NCI-H226 (cell line): Measurements from ENCODE around the gene XKR3.
A peak's percentile ranks its signal among the peaks of the same experiment; 100 is the strongest.
"Not testable (repeated sequence)": the region's sequence is repeated elsewhere in the genome, so short reads cannot be mapped to it uniquely, and the experiment has no call there.

Experiments
- DNase-seq: peaks from one replicate; pipeline ENCODE4 v3.0.0-alpha.2; 2015

The XKR3 gene

DNA sequence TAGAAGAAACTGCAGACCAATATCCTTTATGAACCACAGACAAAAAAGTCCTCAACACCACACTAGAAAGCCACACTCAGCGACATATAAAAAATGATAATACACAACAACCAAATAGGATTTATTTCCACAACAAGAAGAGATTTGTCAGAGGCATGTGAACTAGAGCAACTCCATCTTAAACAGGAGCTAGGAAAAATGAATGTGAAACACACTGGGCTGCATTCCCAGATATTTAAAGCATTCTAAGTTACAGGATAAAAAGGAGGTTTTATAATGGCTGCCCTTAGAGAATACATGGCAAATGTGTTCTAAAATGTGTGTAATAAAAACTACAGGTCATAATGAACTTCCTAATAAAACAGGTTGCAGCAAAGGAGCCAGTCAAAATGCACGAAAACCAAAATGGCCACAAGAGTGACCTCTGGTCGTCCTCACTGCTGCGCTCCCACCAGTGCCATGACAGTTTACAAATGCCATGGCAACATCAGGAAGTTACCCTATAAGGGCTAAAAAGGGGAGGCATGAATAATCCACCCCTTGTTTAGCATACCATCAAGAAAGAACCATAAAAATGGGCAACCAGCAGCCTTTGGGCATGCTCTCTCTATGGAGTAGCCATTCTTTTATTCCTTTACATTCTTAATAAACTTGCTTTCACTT is 21.8 kb downstream of the XKR3 start:
- no peak for DNase-seq

DNA sequence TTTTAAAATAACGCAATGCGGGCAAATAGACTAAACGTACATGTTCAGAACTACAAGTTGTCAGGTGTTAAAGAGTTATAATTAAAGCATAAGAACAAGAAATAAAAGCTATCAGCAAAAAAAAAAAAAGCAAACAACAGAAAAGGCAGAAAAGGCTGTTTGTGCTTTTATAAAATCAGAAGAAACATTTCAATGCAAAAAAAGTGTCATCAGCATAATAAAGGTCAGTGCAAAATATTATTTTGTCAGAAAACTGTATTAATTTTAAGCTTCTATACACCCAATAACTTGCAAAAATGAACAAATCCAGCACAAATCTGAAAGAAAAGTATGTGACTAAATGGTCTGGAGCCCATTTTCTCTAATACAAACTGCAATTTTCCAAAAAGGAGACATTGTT is 23.6 kb downstream of the XKR3 start:
- DNase-seq: no peak

DNA sequence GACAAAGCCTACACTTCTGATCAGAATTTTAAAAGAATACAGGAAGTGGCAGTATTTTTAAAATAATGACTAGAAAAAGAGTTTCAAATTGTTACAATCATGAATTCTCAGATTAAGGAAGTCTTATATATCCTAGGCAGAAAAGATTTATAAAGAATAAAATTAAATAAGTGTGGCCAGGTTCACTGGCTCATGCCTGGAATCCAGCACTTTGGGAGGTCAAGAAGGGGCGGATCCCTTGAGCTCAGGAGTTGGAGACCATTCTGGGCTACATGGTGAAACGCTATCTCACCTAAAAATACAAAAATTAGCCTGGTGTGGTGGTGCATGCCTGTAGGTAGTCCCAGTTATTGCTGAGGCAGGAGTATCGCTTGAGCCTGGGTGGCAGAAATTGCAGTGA is 24.1 kb downstream of the XKR3 start:
- no peak for DNase-seq

DNA sequence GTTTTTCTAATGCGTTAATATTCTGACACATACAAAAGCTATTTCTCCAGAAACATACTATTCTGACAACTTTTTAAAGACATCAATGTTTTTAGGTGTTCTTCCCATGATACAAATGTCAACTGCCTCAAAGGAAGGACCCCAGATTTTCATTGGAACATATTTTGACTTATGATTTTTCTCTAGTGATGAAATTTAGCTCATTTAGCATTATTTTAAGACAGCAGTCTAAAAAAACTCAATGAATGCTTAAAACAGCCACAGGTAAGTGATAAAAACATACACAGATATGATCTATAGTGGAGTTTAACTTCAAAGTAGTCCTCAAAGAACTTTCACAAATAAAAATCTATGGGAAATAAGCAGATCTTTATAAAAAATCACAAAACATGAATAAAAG is 24.9 kb downstream of the XKR3 start:
- DNase-seq: no peak

DNA sequence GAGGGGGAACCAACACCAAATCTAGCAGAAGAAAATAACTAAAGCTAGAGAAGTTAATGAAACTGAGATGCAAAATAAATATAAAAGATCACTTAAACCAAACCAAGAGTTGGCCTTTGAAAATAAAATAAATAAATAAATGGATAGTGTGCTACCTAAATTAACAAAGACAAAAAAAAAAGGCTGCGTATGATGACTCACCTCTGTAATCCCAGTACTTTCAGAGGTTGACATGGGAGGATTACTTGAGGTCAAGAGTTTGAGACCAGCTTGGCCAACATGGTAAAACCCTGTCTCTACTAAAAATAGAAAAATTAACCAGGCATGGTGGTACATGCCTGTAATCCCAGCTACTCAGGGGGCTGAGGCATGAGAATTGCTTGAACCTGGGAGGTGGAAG is 29.7 kb downstream of the XKR3 start:
- not testable (repeated sequence) for DNase-seq

DNA sequence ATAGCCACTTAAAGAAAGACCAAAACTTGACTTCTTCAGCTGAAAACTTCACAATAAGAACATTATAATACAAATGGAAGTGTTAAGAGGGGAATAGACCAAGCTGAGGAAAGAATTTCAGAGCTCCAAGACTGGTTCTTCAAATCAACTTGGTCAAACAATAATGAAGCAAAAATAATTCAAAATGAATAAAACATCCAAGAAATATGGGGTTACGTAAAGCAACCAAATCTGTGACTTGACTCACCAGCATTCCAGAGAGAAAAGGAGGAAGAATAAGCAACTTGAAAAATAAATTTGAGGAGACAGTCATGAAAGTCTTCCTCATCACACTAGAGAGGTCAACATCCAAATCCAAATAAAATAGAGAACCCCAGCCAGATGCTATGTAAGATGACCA is 31.4 kb downstream of the XKR3 start:
- no peak for DNase-seq

DNA sequence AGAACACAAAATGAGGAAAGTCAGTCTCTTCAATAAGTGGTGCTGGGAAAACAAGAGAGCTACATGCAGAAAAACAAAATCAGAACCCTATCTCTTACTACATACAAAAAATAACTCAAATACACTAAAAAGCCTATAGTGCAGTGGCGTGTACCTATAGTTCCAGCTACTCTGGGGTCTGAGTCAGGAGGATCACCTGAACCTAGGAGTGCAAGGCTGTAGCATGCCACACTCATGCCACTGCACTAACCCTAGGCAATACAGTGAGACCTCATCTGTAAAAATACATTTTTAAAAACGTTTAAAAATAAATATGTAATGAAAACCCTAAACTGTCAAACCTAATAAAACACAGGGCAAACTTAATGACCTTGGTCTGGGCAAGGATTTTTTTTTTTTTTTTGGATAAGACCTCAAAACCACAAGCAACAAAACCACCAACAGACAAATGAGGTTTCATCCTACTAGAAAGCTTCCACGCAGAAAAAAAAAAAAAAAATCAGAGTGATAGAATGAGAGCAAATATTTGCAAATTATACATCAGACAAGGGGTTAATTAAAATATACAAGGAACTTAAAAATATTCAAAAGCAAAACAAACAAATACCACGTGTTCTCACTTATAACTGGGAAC is 35.2 kb downstream of the XKR3 start:
- DNase-seq: no peak

DNA sequence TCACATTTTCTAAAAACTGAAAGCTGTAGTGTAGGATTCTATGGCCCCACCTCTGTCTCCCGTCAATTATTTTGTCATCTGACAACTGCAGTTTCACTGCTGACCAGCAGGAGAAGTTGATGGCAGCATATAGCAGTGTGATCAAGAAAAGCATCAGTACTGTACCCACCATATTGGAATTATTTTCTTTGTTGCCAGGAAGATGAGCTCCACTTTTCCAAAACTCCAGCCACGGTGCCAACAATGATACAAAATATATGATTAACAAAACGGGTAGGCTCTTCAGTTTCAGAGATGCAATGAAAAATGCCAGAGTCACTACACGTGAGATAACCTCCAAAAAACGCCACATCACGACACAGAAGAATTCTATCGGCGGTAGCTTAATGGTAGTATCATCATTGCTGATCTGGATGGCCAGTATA is 41.3 kb downstream of the XKR3 start:
- no peak for DNase-seq

DNA sequence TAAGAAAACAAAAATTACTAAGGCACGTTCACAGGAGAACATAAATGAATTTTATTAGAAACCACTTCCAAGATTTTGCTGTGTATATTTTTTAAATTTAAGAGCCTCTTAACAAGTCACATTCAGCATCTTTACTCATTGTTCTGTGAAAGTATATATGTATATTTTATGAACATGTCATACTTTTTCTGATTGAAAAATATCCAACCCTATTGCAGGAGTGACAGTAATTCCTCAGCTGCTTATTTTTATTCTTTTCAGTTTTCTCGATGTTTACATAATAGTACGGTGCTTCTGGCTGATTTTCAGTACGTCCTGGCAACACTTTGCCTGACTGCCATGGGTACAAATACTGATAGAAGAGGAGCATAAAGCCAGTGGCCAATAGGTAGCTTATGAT is 41.8 kb downstream of the XKR3 start:
- DNase-seq: no peak

DNA sequence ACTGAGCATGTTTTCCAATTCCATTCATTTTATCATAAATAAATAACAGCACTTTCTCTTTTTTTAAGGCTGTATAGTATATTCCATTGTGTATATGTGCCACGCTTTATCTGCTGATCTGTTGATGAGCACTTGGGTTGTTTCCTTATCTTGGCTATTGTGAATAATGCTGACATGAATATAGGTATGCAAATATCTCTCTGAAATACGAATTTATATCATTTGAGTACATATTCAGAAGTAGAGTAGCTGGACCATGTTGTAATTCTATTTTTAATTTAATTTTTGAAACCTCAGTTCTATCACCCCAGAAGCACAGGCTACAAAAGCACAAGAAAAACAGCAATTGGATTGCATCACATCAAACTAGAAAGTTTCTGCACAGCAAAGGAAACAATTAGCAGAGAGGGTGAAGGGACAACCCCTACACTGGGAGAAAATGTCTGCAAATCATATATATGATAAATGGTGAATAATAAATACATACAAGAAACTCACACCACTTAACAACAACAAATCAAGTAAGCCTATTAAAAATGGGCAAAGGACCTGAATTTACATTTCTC is 43.4 kb downstream of the XKR3 start:
- DNase-seq: no peak

DNA sequence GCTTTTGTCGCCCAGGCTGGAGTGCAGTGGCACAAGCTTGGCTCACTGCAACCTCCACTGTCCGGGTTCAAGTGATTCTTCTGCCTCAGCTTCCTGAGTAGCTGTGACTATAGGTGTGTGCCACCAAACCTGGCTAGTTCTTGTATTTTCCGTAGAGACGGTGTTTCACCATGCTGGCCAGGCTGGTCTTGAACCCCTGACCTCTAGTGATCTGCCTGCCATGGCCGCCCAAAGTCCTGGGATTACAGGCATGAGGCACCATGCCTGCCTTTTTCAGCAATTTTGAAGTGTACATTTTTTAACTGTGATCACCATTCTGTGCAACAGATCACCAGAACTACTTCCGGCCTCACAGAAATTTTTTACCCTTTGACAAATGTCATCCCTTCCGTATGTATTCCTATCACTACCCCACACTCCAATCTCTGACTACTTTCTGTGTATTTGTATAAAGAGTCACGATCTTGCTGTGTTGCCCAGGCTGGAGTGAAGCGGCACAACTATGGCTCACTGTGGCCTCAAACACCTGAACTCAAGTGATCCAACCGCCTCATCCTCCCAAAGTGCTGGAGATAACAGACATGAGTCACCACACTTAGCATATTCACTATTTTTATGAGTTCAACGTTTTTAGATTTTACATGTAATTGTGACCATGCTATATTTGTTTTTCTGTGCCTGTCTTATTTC is 44.0 kb downstream of the XKR3 start:
- DNase-seq: no peak

DNA sequence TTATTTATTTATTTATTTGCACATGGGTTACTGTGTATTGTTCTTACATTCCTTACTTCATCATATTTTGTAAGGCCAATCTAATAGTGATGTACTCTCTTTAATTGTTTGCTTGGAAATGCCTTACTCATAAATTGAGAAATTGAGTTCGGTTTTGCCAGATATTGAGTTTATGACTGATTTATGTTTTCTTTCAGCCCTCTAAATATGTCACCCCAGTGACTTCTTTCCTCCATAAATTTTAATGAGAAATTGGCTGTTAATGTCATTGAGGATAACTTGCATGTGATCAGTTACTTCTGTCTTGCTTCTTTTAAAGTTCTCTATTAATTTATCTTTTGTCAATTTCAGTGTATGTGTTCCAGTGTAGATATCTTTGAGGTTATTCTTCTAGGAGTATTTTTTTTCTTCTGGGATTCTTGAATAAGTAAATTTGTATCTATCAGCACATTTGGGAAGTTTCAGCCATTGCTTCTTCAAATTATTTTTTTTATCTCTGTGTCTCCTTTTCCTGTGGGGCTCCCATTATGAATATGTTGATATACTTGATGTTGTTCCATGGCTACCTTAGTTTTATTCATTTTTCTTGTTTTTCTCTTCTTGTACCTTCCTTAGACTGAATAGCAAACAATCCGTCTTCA is 47.8 kb downstream of the XKR3 start:
- no peak for DNase-seq

DNA sequence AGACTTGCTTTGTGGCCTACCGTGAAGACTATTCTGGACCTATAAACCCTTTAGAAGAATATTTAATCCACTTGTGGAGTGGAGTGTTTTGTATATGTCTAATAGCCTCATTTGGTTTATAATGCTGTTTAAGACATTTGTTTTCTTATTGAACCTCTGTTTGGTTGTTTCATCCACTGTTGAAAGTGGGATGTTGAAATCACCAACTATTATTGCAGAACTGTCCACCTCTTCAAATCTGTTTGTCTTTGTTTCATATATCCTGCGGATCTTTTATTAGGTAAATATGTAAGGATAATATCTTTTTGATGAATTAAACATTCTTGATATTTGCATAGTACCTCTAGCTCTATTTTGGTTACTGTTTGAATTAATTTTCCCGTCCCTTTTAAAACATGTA is 49.1 kb downstream of the XKR3 start:
- DNase-seq: no peak

DNA sequence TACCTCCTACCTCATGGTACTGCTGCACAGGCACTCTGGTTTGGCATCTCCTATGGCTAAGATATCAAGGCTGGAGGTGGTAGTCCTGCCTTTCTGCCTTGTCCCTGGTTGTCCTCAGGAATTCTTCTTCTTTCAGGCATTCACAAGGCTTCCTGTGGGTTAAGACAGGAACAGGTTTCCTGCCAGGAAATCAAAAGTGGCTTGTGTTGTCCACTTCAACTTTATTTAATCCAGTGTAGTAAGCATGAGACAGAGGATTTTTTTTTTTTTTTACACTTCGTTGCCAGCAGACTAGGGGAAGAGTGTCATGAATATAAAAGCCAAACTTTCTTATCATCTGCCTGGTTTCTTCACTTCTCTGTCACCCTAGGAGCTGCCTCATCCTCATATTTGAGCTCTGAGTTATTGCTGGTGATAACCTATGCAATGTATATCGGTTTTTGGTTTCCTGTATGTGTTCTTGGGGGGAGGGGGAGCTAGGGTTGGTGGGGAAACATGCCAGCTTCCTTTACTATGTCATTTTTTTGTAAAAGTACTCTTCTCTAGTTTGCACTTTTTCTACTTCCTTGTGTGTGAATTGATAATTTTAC is 50.2 kb downstream of the XKR3 start:
- DNase-seq: peak; percentile 29

DNA sequence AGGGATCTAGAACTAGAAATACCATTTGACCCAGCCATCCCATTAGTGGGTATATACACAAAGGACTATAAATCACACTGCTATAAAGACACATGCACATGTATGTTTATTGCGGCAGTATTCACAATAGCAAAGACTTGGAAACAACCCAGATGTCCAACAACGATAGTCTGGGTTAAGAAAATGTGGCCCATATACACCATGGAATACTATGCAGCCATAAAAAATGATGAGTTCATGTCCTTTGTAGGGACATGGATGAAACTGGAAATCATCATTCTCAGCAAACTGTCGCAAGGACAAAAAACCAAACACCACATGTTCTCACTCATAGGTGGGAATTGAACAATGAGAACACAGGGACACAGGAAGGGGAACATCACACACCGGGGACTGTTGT is 53.6 kb downstream of the XKR3 start:
- DNase-seq: not testable (repeated sequence)

DNA sequence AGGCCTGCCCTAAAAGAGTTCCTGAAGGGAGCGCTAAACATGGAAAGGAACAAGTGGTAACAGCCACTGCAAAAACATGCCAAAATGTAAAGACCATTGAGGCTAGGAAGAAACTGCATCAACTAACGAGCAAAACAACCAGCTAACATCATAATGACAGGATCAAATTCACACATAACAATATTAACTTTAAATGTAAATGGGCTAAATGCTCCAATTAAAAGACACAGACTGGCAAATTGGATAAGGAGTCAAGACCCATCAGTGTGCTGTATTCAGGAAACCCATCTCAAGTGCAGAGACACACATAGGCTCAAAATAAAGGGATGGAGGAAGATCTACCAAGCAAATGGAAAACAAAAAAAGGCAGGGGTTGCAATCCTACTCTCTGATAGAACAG is 57.3 kb downstream of the XKR3 start:
- not testable (repeated sequence) for DNase-seq

DNA sequence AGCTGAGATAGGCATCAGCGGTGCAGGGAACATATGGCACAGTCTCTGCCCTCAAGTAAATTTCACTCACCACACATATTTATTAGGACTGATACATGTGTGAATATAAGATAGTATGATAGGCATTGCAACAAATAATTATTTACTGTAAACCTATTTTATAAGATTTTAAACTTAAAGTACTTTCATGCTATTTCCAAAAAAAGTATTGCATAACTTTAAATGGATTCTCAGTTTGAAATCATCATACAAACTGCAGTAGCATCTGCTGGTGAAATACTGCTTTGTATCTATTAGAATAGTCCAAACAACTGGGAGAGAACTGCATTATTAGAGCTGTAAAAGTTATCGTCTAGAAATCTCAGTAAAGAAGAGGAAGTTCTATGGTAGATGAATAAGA is 63.0 kb downstream of the XKR3 start:
- not testable (repeated sequence) for DNase-seq

DNA sequence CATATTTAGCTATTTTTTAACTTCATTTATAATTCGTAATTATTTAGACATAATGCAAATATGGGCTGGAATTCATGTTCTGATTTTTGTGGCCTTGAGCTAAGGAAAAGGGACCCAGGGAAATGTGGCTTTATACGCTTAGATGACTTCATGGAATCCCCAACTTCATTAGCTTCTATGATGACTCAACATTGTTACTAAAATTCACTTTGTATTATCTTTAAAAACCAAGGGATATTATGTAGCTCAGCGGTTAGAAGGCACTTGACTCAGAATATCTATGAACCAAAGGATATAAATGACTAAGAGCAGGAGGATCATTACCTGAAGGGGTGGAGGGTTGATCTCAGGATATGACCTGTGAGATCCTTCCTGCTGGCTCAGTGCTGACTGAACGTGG is 64.8 kb downstream of the XKR3 start:
- DNase-seq: not testable (repeated sequence)

DNA sequence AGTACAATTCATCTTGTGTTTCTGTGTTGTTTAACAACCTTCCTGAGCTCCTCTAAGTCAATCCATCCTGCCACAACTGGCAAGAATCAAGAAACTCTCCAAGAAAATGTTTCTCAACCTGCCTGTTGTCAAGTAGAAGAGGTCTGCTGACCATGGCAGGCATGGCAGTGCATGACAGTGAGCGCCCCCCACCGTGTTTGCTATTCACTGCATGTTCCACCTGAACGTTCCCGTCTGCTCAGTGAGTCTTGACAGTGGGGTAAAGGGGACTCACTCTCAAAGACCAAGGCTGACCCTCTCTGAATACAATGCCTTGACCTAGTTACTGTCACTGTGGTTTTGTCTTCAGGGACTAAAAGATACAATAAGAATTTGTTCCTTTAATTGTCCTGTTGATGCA is 75.9 kb downstream of the XKR3 start:
- not testable (repeated sequence) for DNase-seq

DNA sequence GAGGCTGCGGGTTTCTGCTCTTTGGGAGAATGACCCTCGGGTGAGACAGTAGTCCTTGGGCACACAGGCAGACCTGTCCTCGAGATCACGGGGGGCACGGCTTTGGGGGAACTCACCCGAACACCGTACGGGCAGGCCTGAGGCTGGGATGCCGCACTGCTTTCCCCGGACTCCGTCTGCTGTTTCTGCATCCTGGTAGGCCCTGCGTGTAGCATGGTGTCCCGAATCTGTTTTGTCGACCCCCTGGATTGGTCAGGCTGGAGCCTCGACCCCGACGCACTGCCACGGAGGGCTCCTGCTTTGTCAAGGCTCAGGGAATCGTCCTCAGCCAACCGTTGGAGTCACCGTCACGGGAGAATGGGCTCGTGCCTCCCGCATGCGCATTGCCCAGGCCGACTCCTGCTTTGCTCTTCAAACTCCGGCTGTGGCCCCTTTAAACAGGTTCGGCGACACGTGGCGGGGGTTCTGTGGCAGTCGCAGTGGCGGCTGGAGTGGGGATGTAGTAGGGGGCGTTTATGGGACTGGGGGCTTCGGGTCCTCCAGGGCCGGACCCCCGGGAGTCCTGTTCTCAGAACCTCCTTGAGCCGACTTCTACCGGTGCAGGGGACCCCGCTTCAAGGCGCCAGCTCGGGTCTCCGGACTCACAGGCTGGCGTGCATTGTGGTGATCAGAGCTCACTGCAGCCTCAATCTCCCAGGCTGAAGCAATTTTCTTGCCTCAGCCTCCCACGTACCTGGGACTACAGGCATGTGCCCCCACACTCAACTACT is 76.9 kb downstream of the XKR3 start:
- not testable (repeated sequence) for DNase-seq

DNA sequence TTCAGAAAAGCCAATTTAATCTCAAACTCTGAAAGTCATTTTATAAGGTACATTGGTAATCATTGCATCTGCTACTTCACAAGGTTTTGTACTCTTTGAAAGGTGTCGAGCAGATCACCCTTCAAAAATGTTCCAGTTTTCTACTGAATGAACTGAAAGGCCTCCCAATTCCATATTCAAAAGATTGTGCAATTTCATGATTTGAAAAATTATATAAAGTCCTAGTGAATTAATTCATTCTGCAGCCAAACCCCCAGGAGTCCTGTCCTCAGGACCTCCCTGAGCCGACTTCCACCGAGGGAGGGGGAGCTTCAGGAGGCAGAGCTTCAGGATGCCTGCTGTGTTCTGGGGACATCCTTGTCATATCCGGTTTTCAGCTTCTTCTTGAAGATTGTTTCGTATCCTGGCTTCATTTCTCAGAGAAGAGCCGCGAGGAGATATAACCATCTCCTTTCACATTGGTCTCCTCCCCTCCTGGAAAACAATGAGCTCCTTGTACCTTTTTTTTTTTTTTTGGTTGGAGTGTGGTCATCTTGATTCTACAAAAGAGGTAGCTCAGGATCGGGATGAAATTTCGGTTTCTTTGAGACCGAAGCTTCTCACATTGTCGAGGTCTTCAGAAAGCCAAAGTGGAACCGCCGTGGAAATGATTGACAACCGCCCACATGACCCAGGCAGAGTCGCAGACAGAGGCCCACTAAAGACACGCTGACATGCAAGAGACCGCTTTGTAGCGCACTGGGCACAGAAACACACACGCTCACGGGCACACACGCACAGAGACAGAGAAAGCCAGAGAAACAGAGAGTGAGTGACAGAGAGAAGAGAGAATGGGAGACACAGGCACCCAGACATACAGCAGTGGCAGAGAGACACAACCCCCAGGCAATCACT is 77.7 kb downstream of the XKR3 start:
- not testable (repeated sequence) for DNase-seq
